WTC11 (cell line): ENCODE measurements around the gene ABCG1. TPM values are rescaled to one million over a fixed set of nuclear protein-coding genes. Genes with fewer than 3 reads are reported as not detected.

Experiments used
- ATAC-seq: fragments of 200-7000 bp; cut with Tn5 transposase; 2 replicates; pipeline ENCODE4 v1.10.0; 2021; ENCODE audit warnings: mild to moderate bottlenecking, moderate library complexity
- CTCF ChIA-PET: fragments of 300-600 bp; sonication (Branson Sonifier 250); formaldehyde crosslinking; loops from one replicate; lab custom pipeline; 2021; ENCODE audit warnings: antibody characterized with exemption; lab: Charles Lee
- POLR2A ChIA-PET: fragments of 350-600 bp; sonication (Branson Sonifier 250); formaldehyde crosslinking; loops from one replicate; lab custom pipeline; 2021; ENCODE audit warnings: antibody characterized with exemption; lab: Charles Lee
- DNase-seq: peaks from one replicate; pipeline ENCODE4 v3.0.0; 2021; ENCODE audit warnings: low spot score
- H3K27ac Mint-ChIP-seq: 2 replicates; pipeline ENCODE4 v1.8.0; 2021; ENCODE audit warnings: mixed read lengths
- H3K27me3 Mint-ChIP-seq: 2 replicates; pipeline ENCODE4 v1.8.0; 2021; ENCODE audit warnings: low read depth, mild to moderate bottlenecking, moderate library complexity, mixed read lengths
- H3K36me3 Mint-ChIP-seq: 2 replicates; pipeline ENCODE4 v1.8.0; 2021; ENCODE audit warnings: mixed read lengths
- H3K4me1 Mint-ChIP-seq: 2 replicates; pipeline ENCODE4 v1.8.0; 2022; ENCODE audit warnings: mixed read lengths
- H3K4me3 Mint-ChIP-seq: 2 replicates; pipeline ENCODE4 v1.8.0; 2021; ENCODE audit warnings: mild to moderate bottlenecking, moderate library complexity, mixed read lengths
- H3K9me3 Mint-ChIP-seq: 2 replicates; pipeline ENCODE4 v1.8.0; 2021; ENCODE audit warnings: mixed read lengths
- CREB1 ChIP-seq: sonication (generic); formaldehyde crosslinking; IDR thresholded peaks from 2 replicates; pipeline ENCODE4 v1.8.0; 2023; ENCODE audit warnings: mild to moderate bottlenecking, missing genetic modification reagents
- ESRRA ChIP-seq: sonication (generic); formaldehyde crosslinking; IDR thresholded peaks from 2 replicates; pipeline ENCODE4 v1.8.1; 2022; ENCODE audit warnings: mild to moderate bottlenecking, missing genetic modification reagents, borderline replicate concordance
- FOXJ3 ChIP-seq: sonication (generic); formaldehyde crosslinking; IDR thresholded peaks from 2 replicates; pipeline ENCODE4 v1.9.0; 2021; ENCODE audit warnings: missing genetic modification reagents, mild to moderate bottlenecking, borderline replicate concordance
- GRHL2 ChIP-seq: fragments of 250-450 bp; sonication (Bioruptor Pico); IDR thresholded peaks from 2 replicates; pipeline ENCODE4 v1.8.0; 2022; ENCODE audit warnings: mild to moderate bottlenecking, moderate library complexity; ENCODE audit not compliant: insufficient replicate concordance, severe bottlenecking
- NR2C2 ChIP-seq: sonication (generic); formaldehyde crosslinking; IDR thresholded peaks from 2 replicates; pipeline ENCODE4 v1.8.0; 2022; ENCODE audit warnings: mild to moderate bottlenecking, missing genetic modification reagents
- SP1 ChIP-seq: sonication (generic); formaldehyde crosslinking; conservative IDR thresholded peaks from 2 replicates; pipeline ENCODE4 v1.8.1; 2022; ENCODE audit warnings: missing genetic modification reagents
- TEAD1 ChIP-seq: sonication (generic); formaldehyde crosslinking; IDR thresholded peaks from 2 replicates; pipeline ENCODE4 v1.8.0; 2022; ENCODE audit warnings: mild to moderate bottlenecking, missing genetic modification reagents
- total RNA-seq: library from RNA; stranded (reverse); gene quantifications from 3 replicates; pipeline ENCODE4 v1.2.3, GENCODE V29; 2021
- TF ChIP-seq, protein P1 (sequence below): sonication (generic); formaldehyde crosslinking; IDR thresholded peaks from 2 replicates; pipeline ENCODE4 v1.8.1; 2023; ENCODE audit warnings: mild to moderate bottlenecking, missing genetic modification reagents, borderline replicate concordance
- TF ChIP-seq, protein P2 (sequence below): sonication (generic); formaldehyde crosslinking; IDR thresholded peaks from 2 replicates; pipeline ENCODE4 v1.8.0; 2022; ENCODE audit warnings: mild to moderate bottlenecking, missing genetic modification reagents
- TF ChIP-seq, protein P3 (sequence below): fragments of 200-600 bp; IDR thresholded peaks from 2 replicates; pipeline ENCODE4 v1.8.0; 2022; ENCODE audit warnings: antibody characterized with exemption
- TF ChIP-seq, protein P4 (sequence below): sonication (generic); formaldehyde crosslinking; conservative IDR thresholded peaks from 2 replicates; pipeline ENCODE4 v1.8.1; 2022; ENCODE audit warnings: mild to moderate bottlenecking, missing genetic modification reagents
- TF ChIP-seq, protein P5 (sequence below): sonication (generic); formaldehyde crosslinking; IDR thresholded peaks from 2 replicates; pipeline ENCODE4 v1.8.1; 2023; ENCODE audit warnings: mild to moderate bottlenecking, moderate library complexity, missing genetic modification reagents

The ABCG1 gene
- total RNA-seq, 1 experiment from 2014 or later: 4.0 TPM

DNA sequence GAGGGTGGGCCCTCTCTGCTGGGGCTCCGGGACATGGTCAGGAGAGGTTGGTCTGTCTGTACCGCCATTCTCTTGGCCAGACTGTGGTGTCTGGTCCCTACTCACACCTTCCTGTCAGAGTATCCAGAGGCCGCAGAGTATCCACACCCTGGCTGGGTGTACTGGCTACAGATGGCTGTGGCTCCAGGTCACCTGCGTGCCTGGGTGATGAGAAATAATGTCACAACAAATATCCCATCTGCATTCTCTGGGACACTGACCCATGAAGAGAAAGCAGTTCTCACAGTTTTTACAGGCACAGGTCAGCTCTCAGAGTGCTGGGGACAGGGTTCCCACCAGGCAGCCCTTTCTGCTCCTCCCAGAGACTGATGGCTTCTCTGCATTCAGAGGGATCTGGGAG is 37.4 kb downstream of the ABCG1 start (continued):
- TF ChIP-seq TEAD1: no peak
- TF ChIP-seq FOXJ3 (CRISPR knock-in tag): no peak
- TF ChIP-seq, all 79 proteins: peak for 0

DNA sequence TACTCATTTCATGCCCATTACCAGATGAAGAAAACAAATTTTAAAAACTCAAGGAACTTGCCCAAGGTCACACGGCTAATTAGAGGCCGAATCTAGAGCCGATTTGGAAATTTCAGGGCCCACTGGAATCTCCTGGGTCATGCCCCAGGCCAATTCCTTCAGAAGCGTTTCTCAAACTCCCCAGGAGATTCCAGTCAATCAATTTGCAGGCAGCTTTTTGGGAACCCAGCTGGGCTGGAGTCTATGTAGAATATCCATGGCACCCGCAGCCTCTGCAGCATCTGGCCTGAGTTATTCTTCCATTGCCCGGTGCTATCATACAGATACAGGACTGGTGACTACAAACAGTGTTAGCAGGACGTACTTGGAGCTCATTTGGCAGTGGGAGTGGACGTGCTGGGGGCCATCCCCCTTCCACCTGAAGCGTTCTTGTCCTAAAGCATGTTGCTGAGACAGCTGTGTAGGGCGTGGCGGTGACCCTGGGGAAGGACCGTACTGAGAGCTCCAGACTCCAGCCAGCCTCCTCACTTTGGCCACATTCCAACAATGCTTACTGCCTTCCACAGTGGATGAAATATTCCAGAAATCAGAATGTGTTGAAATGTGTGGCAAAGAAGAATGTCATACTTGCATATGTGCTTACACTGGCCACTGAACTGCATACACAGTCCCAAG is 38.3 kb downstream of the ABCG1 start:
- ChIA-PET CTCF (interaction anchor here (0.8 to 1.6 kb wide), 3 partner anchors 12 to 23 kb away, joined by 3 to 4 read pairs (median 4); no protein-coding TSS in a partner anchor), POLR2A (no interaction called here)
- DNase-seq (no peak), ATAC-seq (no peak)
- Mint-ChIP-seq H3K36me3 (no peaks in the 10 kb centered on the region), H3K27me3 (no peaks in the 10 kb centered on the region), H3K9me3 (no peaks in the 10 kb centered on the region), H3K27ac (no peak overlapping the region), H3K4me1 (peaks cover 9% of the 10 kb centered on the region; the same call in 1 of the 2 replicates), H3K4me3 (no peak overlapping the region)
- TF ChIP-seq NR2C2 (CRISPR knock-in tag) (no peak), CREB1 (CRISPR knock-in tag) (no peak), ESRRA (CRISPR knock-in tag) (no peak), GRHL2 (CRISPR knock-in tag) (no peak)
- TF ChIP-seq, protein P1, sequence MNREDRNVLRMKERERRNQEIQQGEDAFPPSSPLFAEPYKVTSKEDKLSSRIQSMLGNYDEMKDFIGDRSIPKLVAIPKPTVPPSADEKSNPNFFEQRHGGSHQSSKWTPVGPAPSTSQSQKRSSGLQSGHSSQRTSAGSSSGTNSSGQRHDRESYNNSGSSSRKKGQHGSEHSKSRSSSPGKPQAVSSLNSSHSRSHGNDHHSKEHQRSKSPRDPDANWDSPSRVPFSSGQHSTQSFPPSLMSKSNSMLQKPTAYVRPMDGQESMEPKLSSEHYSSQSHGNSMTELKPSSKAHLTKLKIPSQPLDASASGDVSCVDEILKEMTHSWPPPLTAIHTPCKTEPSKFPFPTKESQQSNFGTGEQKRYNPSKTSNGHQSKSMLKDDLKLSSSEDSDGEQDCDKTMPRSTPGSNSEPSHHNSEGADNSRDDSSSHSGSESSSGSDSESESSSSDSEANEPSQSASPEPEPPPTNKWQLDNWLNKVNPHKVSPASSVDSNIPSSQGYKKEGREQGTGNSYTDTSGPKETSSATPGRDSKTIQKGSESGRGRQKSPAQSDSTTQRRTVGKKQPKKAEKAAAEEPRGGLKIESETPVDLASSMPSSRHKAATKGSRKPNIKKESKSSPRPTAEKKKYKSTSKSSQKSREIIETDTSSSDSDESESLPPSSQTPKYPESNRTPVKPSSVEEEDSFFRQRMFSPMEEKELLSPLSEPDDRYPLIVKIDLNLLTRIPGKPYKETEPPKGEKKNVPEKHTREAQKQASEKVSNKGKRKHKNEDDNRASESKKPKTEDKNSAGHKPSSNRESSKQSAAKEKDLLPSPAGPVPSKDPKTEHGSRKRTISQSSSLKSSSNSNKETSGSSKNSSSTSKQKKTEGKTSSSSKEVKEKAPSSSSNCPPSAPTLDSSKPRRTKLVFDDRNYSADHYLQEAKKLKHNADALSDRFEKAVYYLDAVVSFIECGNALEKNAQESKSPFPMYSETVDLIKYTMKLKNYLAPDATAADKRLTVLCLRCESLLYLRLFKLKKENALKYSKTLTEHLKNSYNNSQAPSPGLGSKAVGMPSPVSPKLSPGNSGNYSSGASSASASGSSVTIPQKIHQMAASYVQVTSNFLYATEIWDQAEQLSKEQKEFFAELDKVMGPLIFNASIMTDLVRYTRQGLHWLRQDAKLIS (CRISPR knock-in tag): no peak
- TF ChIP-seq, protein P2, sequence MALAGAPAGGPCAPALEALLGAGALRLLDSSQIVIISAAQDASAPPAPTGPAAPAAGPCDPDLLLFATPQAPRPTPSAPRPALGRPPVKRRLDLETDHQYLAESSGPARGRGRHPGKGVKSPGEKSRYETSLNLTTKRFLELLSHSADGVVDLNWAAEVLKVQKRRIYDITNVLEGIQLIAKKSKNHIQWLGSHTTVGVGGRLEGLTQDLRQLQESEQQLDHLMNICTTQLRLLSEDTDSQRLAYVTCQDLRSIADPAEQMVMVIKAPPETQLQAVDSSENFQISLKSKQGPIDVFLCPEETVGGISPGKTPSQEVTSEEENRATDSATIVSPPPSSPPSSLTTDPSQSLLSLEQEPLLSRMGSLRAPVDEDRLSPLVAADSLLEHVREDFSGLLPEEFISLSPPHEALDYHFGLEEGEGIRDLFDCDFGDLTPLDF (CRISPR knock-in tag): no peak

DNA sequence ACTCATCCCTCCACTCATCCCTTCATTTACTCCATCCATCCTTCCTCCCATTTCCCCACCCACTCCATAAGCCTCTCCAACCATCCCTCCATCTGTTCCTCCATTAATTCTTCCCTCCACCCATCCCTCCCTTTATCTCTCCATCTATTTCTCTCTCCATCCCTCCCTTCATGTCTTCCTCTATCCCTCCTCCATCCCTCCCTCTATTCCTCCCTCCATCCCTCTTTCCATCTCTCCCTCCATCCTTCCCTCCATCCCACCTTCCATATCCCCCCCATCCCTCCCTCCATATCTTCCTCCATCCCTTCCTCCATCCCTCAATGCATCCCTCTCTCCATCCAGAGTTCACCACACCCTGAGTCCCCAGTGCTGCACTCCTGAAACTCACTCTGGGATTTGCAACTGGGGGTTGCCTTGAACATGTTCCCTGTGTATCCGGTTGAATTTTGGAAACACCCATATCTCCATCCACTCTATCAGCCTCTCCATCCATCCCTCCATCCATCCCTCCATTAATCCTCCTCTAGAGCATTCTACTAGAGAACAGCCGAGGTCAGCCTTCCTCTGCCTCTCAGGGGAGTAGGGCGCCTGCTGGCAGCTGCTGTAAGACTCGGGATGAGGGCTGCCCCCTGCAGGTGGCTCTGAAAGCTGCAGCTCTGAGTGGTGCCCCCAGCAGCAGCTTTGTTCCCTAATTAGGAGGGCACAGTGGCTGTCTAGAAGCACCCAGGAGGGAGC is 39.4 kb downstream of the ABCG1 start:
- CTCF ChIA-PET: interaction anchor here (0.5 to 4.0 kb wide), 61 partner anchors 9 to 775 kb away, joined by 3 to 49 read pairs (median 4); partner anchors contain the start of genes ABCG1 and NDUFV3
- POLR2A ChIA-PET: interaction anchor here (0.6 to 1.1 kb wide), 2 partner anchors 10 to 24 kb away, joined by 3 to 5 read pairs; no protein-coding TSS in a partner anchor
- Mint-ChIP-seq H3K27me3 (no peaks in the 10 kb centered on the region), H3K9me3 (no peaks in the 10 kb centered on the region), H3K4me1 (peaks cover 14% of the 10 kb centered on the region; the same call in 1 of the 2 replicates), H3K4me3 (no peak overlapping the region), H3K36me3 (no peaks in the 10 kb centered on the region), H3K27ac (no peak overlapping the region)
- DNase-seq (peak; percentile 86), ATAC-seq (peak; percentile 87)
- TF ChIP-seq, protein P3, sequence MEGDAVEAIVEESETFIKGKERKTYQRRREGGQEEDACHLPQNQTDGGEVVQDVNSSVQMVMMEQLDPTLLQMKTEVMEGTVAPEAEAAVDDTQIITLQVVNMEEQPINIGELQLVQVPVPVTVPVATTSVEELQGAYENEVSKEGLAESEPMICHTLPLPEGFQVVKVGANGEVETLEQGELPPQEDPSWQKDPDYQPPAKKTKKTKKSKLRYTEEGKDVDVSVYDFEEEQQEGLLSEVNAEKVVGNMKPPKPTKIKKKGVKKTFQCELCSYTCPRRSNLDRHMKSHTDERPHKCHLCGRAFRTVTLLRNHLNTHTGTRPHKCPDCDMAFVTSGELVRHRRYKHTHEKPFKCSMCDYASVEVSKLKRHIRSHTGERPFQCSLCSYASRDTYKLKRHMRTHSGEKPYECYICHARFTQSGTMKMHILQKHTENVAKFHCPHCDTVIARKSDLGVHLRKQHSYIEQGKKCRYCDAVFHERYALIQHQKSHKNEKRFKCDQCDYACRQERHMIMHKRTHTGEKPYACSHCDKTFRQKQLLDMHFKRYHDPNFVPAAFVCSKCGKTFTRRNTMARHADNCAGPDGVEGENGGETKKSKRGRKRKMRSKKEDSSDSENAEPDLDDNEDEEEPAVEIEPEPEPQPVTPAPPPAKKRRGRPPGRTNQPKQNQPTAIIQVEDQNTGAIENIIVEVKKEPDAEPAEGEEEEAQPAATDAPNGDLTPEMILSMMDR: peak; percentile 85
- TF ChIP-seq, protein P4, sequence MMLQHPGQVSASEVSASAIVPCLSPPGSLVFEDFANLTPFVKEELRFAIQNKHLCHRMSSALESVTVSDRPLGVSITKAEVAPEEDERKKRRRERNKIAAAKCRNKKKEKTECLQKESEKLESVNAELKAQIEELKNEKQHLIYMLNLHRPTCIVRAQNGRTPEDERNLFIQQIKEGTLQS (CRISPR knock-in tag): no peak
- TF ChIP-seq GRHL2 (CRISPR knock-in tag) (no peak), SP1 (CRISPR knock-in tag) (no peak)
- TF ChIP-seq, protein P5, sequence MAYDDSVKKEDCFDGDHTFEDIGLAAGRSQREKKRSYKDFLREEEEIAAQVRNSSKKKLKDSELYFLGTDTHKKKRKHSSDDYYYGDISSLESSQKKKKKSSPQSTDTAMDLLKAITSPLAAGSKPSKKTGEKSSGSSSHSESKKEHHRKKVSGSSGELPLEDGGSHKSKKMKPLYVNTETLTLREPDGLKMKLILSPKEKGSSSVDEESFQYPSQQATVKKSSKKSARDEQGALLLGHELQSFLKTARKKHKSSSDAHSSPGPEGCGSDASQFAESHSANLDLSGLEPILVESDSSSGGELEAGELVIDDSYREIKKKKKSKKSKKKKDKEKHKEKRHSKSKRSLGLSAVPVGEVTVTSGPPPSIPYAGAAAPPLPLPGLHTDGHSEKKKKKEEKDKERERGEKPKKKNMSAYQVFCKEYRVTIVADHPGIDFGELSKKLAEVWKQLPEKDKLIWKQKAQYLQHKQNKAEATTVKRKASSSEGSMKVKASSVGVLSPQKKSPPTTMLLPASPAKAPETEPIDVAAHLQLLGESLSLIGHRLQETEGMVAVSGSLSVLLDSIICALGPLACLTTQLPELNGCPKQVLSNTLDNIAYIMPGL (CRISPR knock-in tag): no peak
